Measurements from ENCODE around the gene OR5M8. TPM values are rescaled to one million over a fixed set of nuclear protein-coding genes. Genes with fewer than 3 reads are reported as not detected.

The OR5M8 gene
- total RNA-seq, result not detected in 2 replicates

GRCh38 chr11:56491270-56491669, at the start of gene OR5M8:
OR5M8 (minus strand) TSS chr11:56491370; CDS start chr11:56491370, 0 bp downstream.

GRCh38 chr11:56473252-56473651, 17.9 kb downstream of the OR5M8 start, which contains the start of gene OR5M3:
OR5M3 (minus strand) TSS chr11:56473352; CDS start chr11:56470497, 2,855 bp downstream.

Other genes with a start within 250 kb of the OR5M8 start
- gene OR5T3, start 239.1 kb downstream of the OR5M8 start, total RNA-seq, result not detected in 2 replicates
- gene OR5T1, start 217.2 kb downstream of the OR5M8 start, total RNA-seq, result not detected in 2 replicates
- not detected in 2 replicates for gene OR8H1, start 199.1 kb downstream of the OR5M8 start, total RNA-seq
- not detected in 2 replicates for gene OR8K3, start 176.2 kb downstream of the OR5M8 start, total RNA-seq
- not detected in 2 replicates for gene OR8K1, start 145.3 kb downstream of the OR5M8 start, total RNA-seq
- gene OR8J1, start 137.1 kb downstream of the OR5M8 start, total RNA-seq, result not detected in 2 replicates
- not detected in 2 replicates for gene OR8U1, start 115.7 kb downstream of the OR5M8 start, total RNA-seq
- gene OR5AL1, start 78.7 kb downstream of the OR5M8 start, total RNA-seq, result not detected in 2 replicates
- not detected in 2 replicates for gene OR5M3, start 18.0 kb downstream of the OR5M8 start, total RNA-seq
- gene OR5M11, start 51.9 kb upstream of the OR5M8 start, total RNA-seq, result not detected in 2 replicates
- not detected in 2 replicates for gene OR5M10, start 86.4 kb upstream of the OR5M8 start, total RNA-seq
- gene OR5M1, start 123.5 kb upstream of the OR5M8 start, total RNA-seq, result not detected in 2 replicates
- not detected in 2 replicates for gene OR5AP2, start 151.1 kb upstream of the OR5M8 start, total RNA-seq
- gene OR5AR1, start 172.3 kb upstream of the OR5M8 start, total RNA-seq, result not detected in 2 replicates
- gene OR9G1, start 207.7 kb upstream of the OR5M8 start, total RNA-seq, result not detected in 2 replicates

All from endothelial cell of coronary artery (primary cell).